Midbrain (tissue), 1 donor: Measurements from ENCODE around the gene AGTR1.
"Not testable (repeated sequence)": the region's sequence is repeated elsewhere in the genome, so short reads cannot be mapped to it uniquely, and the experiment has no call there.

ENCODE experiments used
- DNase-seq: peaks from one replicate; lab custom pipeline; 2025; lab: John Stamatoyannopoulos, UW

AGTR1 gene

DNA sequence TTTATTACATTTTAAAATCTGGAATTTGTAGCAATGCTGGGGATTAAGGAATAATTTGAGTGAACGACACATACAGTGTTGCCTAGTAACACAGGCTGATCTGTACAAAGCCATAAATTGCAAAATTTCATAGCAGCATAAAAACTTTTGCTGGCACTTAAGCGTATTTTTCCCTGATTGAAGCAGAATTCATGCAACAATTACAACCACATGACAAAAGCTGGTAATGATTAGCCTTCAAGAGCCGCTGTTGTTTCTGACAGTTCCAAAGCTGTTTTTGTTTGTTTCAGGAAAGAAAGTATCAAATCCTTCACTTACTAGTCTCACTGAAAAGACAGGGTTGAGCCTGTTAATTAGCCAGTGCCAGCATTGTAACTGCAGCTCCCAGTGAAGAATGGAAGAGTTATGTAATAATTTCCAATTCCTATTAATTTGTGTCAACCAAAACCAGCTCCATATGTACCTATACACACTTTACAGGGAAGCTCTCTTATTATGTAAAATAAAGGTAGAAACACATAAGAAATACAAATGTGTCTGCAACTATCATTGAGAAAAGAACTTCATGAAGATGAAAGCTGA, 60.7 kb downstream of the AGTR1 start:
- DNase-seq, result no peak

DNA sequence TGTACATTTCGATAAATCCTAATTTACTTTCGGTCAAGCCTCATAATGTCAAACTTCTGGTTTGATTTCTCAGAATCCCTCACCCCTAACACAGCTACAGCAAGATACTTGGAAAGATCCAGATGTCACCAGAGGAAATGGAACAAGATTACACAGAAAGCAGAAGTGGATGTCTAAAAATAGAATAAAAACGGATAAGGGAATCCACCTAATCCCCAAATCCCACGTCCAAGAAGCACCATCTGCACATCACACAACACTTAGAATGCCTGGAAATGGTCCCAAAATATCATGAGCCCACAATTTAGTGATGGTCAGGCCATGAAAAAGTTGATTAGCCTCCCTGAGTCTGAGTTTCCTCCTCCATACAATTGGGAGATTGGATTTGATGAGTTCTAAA, 61.7 kb downstream of the AGTR1 start:
- no peak for DNase-seq

DNA sequence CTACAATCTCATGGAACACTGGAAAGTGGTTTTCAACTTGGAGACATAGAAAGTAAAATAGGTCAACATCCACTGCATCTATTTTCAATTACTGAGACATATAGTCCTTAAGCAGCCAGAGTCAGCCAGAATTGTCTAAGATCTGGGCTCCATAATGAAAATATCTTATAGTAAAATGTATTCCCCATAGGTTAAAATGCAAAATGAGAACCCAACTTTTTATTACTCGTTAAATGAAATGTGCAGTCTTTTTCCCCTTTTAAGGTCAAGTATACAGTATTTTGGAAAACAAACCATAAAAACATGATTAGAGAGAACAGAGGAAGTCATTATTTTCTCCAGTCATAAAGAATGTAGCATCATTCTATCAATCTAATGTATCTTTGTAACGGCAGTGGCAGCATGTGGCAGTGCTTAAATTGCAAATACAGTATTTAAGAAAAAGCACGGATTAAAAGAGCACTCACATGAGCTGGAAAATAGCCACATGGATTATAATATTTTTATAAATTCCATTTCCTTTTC, 65.5 kb downstream of the AGTR1 start:
- no peak for DNase-seq

DNA sequence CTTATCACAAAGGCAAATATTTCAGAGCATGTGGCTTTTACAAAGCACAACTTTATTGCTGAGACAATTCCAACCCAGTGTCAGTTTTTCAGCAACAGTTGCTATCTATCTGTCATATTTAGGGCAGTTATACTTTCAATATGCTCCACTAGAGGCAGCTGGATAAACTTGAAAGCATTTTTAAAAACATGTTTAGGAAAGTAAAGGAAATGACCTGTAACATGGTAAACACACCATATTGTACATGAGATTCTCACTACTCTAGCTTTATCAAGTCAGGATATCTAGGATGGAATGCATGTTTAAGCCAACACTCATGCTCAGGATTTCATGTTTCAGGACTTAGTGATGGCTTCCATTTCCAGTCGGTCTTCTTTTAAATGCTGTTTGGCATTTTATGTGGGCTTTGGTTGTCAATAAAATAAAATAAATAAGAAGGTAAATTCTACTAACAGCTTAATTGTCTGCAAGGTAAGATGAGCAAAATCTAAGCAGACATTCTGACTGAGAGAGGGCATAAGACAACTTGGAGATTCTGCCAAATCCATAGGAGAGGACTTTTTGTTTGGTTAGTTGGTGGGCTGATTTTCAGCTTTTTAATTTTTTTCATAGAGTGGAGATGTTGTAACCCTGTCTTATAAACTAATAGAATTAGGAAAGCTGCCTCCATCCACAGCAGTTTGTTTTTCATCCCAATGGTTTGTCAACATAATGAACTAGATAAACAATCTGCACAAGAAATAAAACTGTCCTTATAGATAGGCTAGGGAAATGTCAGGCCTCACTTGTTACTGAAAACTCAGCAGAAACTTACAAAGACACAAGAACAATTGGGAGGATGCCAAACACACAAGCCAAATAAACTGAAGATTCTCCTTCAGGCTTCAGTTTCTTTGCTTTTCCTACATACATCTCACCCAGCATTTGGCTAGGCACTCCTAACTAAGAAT, 66.6 kb downstream of the AGTR1 start:
- no peak for DNase-seq

DNA sequence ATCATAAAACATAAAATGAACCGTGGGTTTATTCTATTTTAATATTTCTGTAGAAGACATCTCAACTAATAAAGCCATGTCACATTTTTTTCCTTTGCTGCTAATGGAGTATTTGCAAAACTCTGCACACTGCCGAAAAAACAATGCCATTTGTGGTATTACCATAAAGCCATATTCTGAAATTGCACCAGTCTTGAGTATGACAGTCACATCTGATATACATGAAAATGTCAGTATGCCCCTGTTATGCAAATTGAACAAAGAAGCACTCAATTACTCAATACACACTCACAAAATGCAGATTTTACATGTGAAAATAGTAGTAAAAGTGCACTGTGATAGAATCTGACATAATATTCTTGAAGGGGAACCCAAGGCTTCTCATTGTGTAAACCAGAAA, 74.7 kb downstream of the AGTR1 start:
- no peak for DNase-seq

DNA sequence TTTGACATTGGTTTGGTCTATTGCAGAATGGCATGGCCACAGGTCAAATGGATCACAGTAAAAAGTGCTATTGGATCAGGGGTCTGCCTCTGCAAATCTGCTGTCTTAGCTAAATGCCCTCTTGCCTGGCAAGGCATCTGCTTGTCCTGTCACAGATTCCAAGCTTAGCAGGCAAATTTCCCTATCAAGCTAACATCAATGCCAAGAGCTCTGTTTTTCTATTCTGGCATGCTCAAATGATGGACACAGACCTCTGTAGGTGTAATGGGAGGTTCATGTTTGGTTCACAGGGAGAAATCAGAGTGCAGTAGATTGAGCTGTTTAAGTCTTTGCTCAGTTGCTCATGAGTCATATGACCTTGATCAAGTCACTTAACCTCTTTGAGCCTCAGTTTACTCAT, 75.1 kb downstream of the AGTR1 start:
- DNase-seq, result no peak

DNA sequence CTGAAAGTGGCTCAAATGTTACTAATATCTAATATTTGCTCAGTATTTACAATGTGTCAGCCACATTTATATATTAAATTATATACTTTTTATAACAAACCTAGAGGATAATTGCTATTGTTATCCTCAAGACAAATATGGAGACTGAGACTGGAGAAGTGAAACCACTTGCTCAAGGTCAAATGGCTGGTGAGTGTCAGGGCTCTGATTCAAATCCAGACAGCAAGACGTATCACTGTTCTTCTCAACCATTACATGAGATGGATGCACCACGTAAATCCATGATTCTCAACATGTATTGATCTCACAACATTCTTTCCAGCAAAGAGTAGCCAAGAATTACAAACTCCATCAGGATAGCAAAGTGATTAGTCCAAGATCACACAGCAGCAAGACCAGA, 76.1 kb downstream of the AGTR1 start:
- DNase-seq, result no peak

DNA sequence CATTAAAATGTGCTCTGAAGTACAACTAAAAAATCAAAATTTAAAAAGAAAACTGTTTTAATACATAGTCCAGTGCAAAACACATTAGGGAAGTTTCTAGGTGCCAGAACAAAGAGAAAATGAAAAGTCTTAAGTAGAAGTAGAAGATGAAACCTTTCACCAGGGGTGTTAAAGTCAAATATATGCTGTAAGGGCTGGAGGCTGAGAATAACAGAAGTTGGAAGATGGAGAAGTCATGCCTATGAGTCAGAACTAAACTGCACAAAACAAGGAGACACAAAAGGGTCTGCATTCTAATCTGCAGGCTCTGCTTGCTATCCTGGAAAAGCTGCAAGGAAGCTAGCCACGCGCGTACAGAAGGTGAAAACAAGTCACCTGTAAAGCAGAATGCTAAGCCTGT, 81.2 kb downstream of the AGTR1 start:
- no peak for DNase-seq

DNA sequence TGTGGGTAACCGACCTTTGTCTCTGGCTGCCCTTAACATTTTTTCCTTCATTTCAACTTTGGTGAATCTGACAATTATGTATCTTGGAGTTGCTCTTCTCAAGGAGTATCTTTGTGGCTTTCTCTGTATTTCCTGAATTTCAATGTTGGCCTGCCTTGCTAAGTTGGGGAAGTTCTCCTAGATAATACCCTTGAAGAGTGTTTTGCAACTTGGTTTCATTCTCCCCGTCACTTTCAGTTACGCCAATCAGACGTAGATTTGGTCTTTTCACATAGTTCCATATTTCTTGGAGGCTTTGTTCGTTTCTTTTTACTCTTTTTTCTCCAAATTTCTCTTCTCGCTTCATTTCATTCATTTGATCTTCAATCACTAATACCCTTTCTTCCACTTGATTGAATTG, 87.3 kb downstream of the AGTR1 start:
- DNase-seq, result not testable (repeated sequence)

DNA sequence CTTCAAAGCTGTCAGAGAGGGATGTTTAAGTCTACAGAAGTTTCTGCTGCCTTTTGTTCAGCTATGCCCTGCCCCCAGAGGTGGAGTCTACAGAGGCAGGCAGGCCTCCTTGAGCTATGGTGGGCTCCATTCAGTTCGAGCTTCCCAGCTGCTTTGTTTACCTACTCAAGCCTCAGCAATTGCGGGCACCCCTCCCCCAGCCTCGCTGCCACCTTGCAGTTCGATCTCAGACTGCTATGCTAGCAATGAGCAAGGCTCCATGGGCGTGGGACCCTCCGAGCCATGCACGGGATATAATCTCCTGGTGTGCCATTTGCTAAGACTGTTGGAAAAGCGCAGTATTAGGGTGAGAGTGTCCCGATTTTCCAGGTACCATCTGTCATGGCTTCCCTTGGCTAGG, 88.5 kb downstream of the AGTR1 start:
- not testable (repeated sequence) for DNase-seq

DNA sequence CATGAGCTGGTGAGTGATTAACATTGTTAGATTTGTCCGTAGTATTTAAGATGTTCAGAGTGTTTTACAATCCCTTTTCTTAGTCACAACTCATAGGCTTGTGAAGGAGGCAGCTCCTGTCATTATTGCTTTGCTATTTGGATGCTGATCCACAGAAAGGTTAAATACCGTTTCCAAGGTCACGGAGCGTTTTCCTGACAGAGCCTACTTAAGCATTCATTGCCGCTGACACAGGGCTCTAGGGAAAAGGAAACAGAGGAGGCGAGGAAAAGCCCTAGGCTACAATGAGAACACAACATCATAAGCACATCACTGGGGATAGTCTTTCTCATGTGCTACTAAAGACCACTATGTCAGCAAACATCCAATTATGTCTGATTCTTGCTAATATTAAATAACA, 91.4 kb downstream of the AGTR1 start:
- peak; percentile 41 for DNase-seq

DNA sequence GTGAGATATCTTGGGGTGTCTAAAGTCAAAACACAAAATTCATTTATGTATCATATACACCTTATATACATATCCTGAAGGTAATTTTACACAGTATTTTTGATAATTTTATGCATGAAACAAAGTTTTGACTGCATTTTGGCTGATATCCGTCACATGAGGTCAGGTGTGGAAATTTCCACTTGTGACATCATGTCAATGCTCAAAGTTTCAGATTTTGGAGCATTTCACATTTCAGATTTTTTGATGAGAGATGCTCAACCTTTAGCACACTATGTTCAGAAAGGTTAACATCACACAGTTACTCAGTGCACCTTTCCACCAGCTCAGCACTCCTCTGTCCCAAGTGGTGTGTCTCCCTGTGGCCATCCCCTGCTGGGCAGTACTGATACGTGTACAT, 92.2 kb downstream of the AGTR1 start:
- no peak for DNase-seq

DNA sequence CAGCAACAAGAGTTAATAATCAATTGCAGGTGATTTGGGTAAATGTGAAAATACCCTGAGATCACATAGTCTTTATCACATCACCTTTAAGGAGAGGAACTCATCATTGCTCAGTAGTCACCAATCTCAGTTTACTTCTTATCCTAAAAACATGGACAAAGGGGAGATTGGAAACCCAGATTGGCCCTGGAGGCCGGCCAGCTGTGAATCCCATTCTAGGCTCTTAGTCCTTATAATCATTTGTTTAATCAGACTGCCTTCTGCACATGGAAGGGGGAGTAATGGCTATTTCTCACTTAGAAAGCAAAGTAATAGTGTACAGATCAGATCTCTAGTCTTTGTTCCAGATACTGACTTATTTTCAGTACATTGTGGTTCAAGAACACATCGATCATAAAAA, 92.7 kb downstream of the AGTR1 start:
- peak; percentile 59 for DNase-seq

DNA sequence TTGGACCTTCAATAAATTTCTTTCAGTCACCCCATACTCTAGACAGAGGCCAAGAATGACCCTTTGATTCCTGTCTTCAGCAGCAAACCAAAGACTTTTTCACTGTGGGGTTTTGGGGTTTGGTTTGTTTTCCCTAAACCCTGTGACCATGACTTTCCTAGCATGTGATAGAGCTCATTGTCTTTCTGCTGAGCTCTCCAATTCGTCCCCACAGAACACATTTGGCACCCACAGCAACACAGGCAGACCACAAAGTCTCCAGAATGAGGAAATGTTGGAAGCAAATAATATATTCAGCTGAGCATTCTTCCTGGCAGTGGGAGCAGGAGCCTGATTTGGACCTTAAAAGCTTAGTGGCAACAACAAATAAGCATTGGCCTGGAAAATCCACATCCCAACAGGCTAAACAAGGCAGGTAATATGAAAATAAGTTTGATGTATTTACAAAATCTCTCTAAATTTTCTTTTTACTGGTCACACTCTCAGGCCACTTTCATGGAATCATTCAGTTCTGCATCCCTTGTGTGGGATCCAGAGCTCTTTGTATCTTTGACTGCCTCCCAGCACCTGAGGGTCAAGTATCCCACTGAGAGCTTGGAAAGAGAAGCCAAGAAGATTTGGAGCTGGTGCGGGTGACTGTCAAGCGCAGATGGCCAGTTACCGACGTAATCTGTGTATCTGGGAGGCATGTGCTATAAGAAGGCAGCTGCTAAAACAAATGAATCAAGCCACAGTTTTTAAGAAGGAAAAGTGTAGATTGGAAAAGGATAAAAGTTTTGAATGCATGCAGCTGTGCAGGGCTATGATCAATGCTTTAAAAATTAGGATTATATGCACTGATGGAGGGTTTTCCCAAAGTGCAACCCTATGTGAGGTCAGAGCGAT, 93.4 kb downstream of the AGTR1 start:
- peak; percentile 81 for DNase-seq

DNA sequence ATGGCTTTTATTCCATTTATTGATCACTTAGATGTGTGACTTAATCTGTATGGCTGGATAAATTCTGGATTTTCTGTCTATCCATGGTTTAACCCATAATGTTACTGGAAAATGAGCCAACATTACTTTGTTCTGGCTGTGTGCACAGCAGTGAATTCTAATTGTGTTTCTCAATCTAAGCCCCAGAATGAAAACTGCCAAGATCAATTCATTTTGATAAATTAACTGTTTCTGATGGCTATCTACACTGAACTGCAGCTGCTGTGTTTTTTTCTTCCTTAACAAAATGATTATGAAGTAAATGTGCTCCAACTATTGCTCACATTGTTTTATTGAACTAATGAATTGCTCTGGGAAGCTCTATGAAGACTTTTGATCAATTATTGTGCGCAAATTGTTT, 94.2 kb downstream of the AGTR1 start:
- no peak for DNase-seq

DNA sequence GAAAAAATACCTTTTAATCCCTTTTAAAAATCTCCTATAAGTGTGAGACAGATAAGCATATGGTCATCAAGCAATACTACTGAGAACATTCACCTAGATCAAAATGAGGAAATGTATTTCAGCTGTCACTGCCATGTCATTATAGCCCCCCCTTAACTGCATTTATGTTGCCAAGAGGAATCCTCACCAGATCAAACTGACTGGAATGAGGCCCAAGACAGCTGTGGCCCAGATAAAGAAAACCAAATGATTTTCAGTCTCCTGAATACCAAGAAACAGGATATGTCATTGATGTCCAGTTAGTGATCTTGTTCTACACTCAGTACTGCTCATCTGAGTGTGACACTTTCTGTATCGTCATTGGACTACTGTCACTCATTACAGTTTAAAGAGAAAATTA, 94.8 kb downstream of the AGTR1 start:
- DNase-seq, result no peak
